Upper lobe of left lung (tissue), 6 donors: Measurements from ENCODE around the gene KRTAP10-10. TPM values are rescaled to one million over a fixed set of nuclear protein-coding genes. Genes with fewer than 3 reads are reported as not detected.
"Not testable (repeated sequence)": the region's sequence is repeated elsewhere in the genome, so short reads cannot be mapped to it uniquely, and the experiment has no call there.

ENCODE experiments used
- ATAC-seq, 2 donors: fragments of 200-7000 bp; cut with Tn5 transposase; one replicate each; pipeline ENCODE4 v1.9.1; 2022; ENCODE audit warnings: mild to moderate bottlenecking in 2 of 2, moderate library complexity in 2 of 2; ENCODE audit not compliant: low FRiP score in 2 of 2
- DNase-seq, 2 donors: peaks; one replicate each; pipeline ENCODE4 v3.0.0-alpha.2; 2019 to 2020
- H3K27ac ChIP-seq, 4 donors: fragments of 200-600 bp; sonication (generic); one replicate each; pipeline ENCODE4 v1.5.1; 2016 to 2019
- H3K27me3 ChIP-seq, 4 donors: fragments of 200-600 bp; sonication (generic); one replicate each; pipeline ENCODE4 v1.5.1; 2017 to 2019
- H3K36me3 ChIP-seq, 4 donors: fragments of 200-600 bp; sonication (generic); one replicate each; pipeline ENCODE4 v1.5.1; 2016 to 2019
- H3K4me1 ChIP-seq, 4 donors: fragments of 200-600 bp; sonication (generic); one replicate each; pipeline ENCODE4 v1.5.1; 2018 to 2019
- H3K4me3 ChIP-seq, 4 donors: fragments of 200-600 bp; sonication (generic); one replicate each; pipeline ENCODE4 v1.5.1; 2017 to 2019; ENCODE audit warnings: mild to moderate bottlenecking in 2 of 4, moderate library complexity in 1 of 4
- H3K9me3 ChIP-seq, 4 donors: fragments of 200-600 bp; sonication (generic); one replicate each; pipeline ENCODE4 v1.5.1; 2018 to 2019
- EP300 ChIP-seq, 4 donors: sonication (generic); formaldehyde crosslinking; IDR thresholded peaks; one replicate each; pipeline ENCODE4 v1.5.1; 2017; ENCODE audit warnings: antibody characterized with exemption in 4 of 4, control low read depth in 2 of 4
- POLR2A ChIP-seq, 4 donors: fragments of 450-650 bp; IDR thresholded peaks; one replicate each; pipeline ENCODE4 v1.5.1; 2016 to 2017; ENCODE audit warnings: antibody characterized with exemption in 4 of 4, mild to moderate bottlenecking in 2 of 4
- POLR2AphosphoS5 ChIP-seq, 2 donors: sonication (generic); formaldehyde crosslinking; IDR thresholded peaks; one replicate each; pipeline ENCODE4 v1.5.1; 2017; ENCODE audit warnings: antibody characterized with exemption in 2 of 2
- WGBS, 2 donors: methylation state at CpG; one replicate each; pipeline ENCODE4 v1.1.5; 2017 to 2018; 5-methylcytosine and 5-hydroxymethylcytosine counted together
- total RNA-seq, 6 donors: library from RNA; depleted of rRNA in 4 of 6; stranded (reverse); fragments of >200 nt in 4 of 6; gene quantifications; one replicate each; pipeline versions ENCODE4 v1.1.0 to v1.2.1, GENCODE V29; 2016 to 2021
- TF ChIP-seq, protein P1 (sequence below), 6 experiments: fragments of 450-650 bp in 4 of 6; fragments of 200-600 bp in 2 of 6; sonication (generic) in 2 of 6; IDR thresholded peaks; one replicate each; pipeline ENCODE4 v1.5.1; 2016 to 2019; ENCODE audit warnings: antibody characterized with exemption in 6 of 6
- donor health status: DM: no; HTN: no; CAD: no; lungs with moderate emphysema.
- donor health status: DM: no; HTN: yes; CAD: no; lungs with severe emphysema.

The KRTAP10-10 gene
- total RNA-seq, 6 donors from 2014 or later, result not detected

DNA sequence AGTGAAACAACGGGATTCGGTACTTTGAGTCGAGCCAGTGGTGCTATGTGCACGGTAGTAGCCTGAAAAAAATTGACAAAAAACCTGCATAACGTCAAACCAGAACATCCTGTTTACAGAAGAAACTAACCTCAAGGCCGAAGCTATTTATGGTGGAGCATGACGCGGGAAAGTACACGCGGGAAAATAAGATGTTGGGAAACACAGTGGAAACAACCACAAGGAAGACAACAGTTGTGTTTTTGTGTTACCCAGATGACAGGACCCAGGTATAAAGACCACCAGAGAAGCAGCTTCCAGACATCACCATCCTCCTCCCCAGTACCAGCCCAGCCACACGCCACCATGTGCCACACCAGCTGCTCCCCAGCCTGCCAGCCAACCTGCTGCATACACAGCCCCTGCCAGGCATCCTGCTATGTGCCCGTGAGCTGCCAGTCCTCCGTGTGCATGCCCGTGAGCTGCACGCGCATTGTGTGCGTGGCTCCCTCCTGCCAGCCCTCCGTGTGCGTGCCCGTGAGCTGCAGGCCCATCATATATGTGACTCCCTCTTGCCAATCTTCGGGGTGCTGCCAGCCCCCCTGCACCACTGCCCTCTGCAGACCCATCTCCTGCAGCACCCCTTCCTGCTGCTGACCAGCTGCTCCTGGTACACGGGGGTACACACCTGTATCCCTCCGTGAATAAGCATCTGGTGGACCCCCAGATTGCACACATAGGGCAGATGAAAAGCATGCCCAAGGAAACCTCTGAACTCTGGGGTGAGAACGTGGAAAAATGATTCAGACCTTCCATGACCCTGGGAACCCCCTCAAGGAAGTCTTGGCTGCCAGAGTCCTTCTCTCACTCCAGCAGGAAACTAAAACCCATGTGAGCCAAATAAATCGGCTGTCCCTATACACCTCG lies 20.7 kb downstream of the KRTAP10-10 start, which contains the start of gene KRTAP12-3:
KRTAP12-3 (plus strand) TSS at position 298 of the 906 bp plus-strand sequence; CDS start at position 346, 48 bp downstream.
- TF ChIP-seq, protein P1, sequence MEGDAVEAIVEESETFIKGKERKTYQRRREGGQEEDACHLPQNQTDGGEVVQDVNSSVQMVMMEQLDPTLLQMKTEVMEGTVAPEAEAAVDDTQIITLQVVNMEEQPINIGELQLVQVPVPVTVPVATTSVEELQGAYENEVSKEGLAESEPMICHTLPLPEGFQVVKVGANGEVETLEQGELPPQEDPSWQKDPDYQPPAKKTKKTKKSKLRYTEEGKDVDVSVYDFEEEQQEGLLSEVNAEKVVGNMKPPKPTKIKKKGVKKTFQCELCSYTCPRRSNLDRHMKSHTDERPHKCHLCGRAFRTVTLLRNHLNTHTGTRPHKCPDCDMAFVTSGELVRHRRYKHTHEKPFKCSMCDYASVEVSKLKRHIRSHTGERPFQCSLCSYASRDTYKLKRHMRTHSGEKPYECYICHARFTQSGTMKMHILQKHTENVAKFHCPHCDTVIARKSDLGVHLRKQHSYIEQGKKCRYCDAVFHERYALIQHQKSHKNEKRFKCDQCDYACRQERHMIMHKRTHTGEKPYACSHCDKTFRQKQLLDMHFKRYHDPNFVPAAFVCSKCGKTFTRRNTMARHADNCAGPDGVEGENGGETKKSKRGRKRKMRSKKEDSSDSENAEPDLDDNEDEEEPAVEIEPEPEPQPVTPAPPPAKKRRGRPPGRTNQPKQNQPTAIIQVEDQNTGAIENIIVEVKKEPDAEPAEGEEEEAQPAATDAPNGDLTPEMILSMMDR (IDR thresholded peaks at IDR 0.05), result no peak
- TF ChIP-seq POLR2AphosphoS5 (IDR thresholded peaks at IDR 0.05), result no peak
- peak in 1 of 4 donors; percentile 63 for TF ChIP-seq EP300 (IDR thresholded peaks at IDR 0.05)
- no peak for TF ChIP-seq POLR2A (IDR thresholded peaks at IDR 0.05)
- H3K36me3 ChIP-seq, result no peaks in the 10 kb centered on the region
- peak in 1 of 2 donors; percentile 69 for DNase-seq
- H3K9me3 ChIP-seq, result peaks cover 0 to 6% (median 0%) of the 10 kb centered on the region in 4 donors
- peak within 1 kb of the TSS in 3 of 4 donors; percentile 40 to 65 (median 40) for H3K27ac ChIP-seq
- peaks cover 0 to 5% (median 0%) of the 10 kb centered on the region in 4 donors for H3K27me3 ChIP-seq
- peak; percentile 15 to 61 for ATAC-seq
- 61 to 63% methylated on average over 23 of the region's 26 CpGs for WGBS, 2 donors
- H3K4me3 ChIP-seq, result no peak within 1 kb of the TSS
- H3K4me1 ChIP-seq, result no peaks in the 10 kb centered on the region

DNA sequence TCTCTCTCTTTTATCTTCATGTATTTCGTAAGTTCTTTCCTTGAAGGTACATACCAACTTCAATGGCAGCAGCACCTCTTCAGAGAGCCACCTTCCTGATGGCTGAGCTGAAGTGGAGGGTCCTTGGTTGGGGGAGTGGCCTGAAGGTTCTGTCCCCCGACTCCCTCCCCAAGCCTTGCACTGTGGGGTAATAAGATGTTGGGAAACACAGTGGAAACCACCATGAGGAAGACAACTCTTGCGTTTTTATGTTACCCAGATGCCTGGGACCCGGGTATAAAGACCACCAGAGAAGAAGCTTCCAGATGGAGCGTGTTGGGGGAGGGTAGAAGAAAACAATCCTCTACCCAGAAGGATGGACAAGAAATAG lies 21.4 kb downstream of the KRTAP10-10 start:
- no peak for TF ChIP-seq POLR2A (IDR thresholded peaks at IDR 0.05)
- TF ChIP-seq, protein P1 (IDR thresholded peaks at IDR 0.05), result no peak
- no peak for TF ChIP-seq POLR2AphosphoS5 (IDR thresholded peaks at IDR 0.05)
- no peak for TF ChIP-seq EP300 (IDR thresholded peaks at IDR 0.05)
- Histone ChIP-seq H3K4me3 (no peak overlapping the region), H3K36me3 (no peaks in the 10 kb centered on the region), H3K27ac (peak overlapping the region in 1 of 4 donors; percentile 27), H3K27me3 (peaks cover 0 to 5% (median 0%) of the 10 kb centered on the region in 4 donors), H3K4me1 (no peaks in the 10 kb centered on the region), H3K9me3 (peaks cover 0 to 6% (median 0%) of the 10 kb centered on the region in 4 donors)
- WGBS, 2 donors, result 77 to 82% methylated on average over 5 of the region's 5 CpGs
- DNase-seq, result no peak
- no peak for ATAC-seq

DNA sequence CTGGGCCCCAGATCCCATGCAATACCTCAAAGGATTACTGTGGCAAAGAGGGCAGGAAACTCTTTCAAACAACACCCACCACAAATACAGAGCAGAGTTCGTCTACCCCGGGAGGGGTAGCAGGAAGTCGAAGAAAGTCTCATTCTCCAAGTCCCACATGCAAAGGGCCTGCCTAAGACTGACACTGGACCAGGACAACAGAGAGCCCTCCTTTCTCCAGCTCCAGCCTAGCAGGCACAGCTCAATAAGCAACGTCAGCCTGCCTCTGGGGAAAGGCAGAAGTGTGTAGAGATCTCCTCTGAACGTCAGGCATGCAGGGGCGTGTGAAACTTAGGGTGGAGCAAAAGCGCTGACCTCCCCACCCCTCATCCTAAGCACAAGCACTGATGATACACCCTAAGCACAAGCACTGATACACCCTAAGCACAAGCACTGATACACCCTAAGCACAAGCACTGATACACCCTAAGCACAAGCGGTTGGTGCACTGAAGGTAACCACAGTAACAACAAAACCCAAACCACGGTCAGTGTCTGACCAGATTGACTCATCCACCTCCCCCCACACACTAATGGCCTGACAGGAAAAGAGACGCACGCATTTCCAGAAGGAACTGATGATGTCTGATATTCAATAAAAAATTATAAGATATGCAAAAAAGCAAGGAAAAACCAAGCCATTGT lies 21.9 kb downstream of the KRTAP10-10 start:
- peak in 1 of 2 donors; percentile 21 for ATAC-seq
- DNase-seq, result no peak
- H3K27me3 ChIP-seq, result peaks cover 0 to 5% (median 0%) of the 10 kb centered on the region in 4 donors
- H3K4me1 ChIP-seq, result no peaks in the 10 kb centered on the region
- TF ChIP-seq POLR2A (IDR thresholded peaks at IDR 0.05) (no peak), EP300 (IDR thresholded peaks at IDR 0.05) (no peak), POLR2AphosphoS5 (IDR thresholded peaks at IDR 0.05) (no peak)
- TF ChIP-seq, protein P1 (IDR thresholded peaks at IDR 0.05), result no peak
- 45 to 59% methylated on average over 10 of the region's 11 CpGs for WGBS, 2 donors
- peak overlapping the region in 1 of 4 donors; percentile 27 for H3K27ac ChIP-seq
- no peaks in the 10 kb centered on the region for H3K36me3 ChIP-seq
- peaks cover 0 to 6% (median 0%) of the 10 kb centered on the region in 4 donors for H3K9me3 ChIP-seq
- no peak overlapping the region for H3K4me3 ChIP-seq

DNA sequence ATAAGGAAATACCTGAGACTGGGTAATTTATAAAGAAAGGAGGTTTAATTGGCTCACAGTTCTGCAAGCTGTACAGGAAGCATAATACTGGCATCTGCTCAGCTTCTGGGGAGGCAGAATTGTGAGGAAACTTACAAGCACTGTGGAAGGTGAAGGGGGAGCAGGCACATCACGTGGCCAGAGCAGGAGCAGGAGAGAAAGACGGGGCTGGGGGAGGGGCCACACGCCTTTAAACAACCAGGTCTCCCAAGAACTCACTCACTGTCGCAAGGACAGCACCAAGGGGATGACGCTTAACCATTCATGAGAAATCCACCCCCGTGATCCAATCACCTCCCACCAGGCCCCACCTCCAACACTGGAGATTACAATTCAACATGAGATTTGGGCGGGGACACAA lies 24.4 kb downstream of the KRTAP10-10 start:
- H3K4me3 ChIP-seq, ATAC-seq, H3K9me3 ChIP-seq, DNase-seq, H3K27me3 ChIP-seq, H3K36me3 ChIP-seq, H3K27ac ChIP-seq, H3K4me1 ChIP-seq: not testable (repeated sequence)
- WGBS, 2 donors, result 62 to 64% methylated on average over 7 of the region's 7 CpGs

DNA sequence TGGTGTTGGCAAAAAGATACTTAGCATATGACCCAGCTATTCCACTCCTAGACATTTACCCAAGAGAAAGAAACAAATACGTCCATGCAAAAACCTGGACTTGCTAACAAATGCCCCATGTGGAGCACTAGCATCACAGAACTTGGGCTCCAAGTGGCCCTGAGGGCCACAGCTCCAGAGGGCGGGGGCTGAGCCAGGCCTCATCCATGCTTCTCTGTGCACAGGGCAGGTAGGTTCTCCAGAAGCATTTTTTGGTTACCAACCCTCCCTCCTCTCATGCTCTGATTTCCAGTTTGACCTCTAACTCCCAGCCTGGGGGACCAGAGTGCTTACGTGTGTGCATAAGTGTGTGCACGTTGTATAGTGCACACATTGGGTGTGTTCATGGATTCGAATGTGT lies 27.5 kb downstream of the KRTAP10-10 start:
- 69 to 90% methylated on average over 5 of the region's 5 CpGs for WGBS, 2 donors
- H3K9me3 ChIP-seq, result no peaks in the 10 kb centered on the region
- DNase-seq (no peak), ATAC-seq (no peak)
- no peak overlapping the region for H3K4me3 ChIP-seq
- no peaks in the 10 kb centered on the region for H3K4me1 ChIP-seq
- no peaks in the 10 kb centered on the region for H3K36me3 ChIP-seq
- no peaks in the 10 kb centered on the region for H3K27me3 ChIP-seq
- no peak overlapping the region for H3K27ac ChIP-seq
- no peak for TF ChIP-seq EP300 (IDR thresholded peaks at IDR 0.05)
- no peak for TF ChIP-seq POLR2A (IDR thresholded peaks at IDR 0.05)
- TF ChIP-seq POLR2AphosphoS5 (IDR thresholded peaks at IDR 0.05), result no peak
- TF ChIP-seq, protein P1 (IDR thresholded peaks at IDR 0.05), result no peak
